MM.1S (cell line): ENCODE results near the gene NLK.

Experiments used
- DNase-seq: peaks from one replicate; pipeline ENCODE4 v3.0.0-alpha.2; 2015
- H2AFZ ChIP-seq: fragments of 300-600 bp; sonication (generic); 2 replicates; pipeline ENCODE4 v1.6.0; 2016; ENCODE audit warnings: antibody characterized with exemption, low read length
- H3F3A ChIP-seq: fragments of 300-600 bp; sonication (generic); 2 replicates; pipeline ENCODE4 v1.6.1; 2016; ENCODE audit warnings: mild to moderate bottlenecking, antibody characterized with exemption, low read length, moderate library complexity, mixed read lengths; ENCODE audit not compliant: insufficient read depth
- H3K27ac ChIP-seq: fragments of 300-600 bp; sonication (generic); 2 replicates; pipeline ENCODE4 v1.5.1; 2016; ENCODE audit warnings: mild to moderate bottlenecking, low read length
- H3K27me3 ChIP-seq: fragments of 300-600 bp; sonication (generic); replicated peaks from 2 replicates; pipeline ENCODE4 v1.6.0; 2016; ENCODE audit warnings: low read length; ENCODE audit not compliant: insufficient read depth
- H3K36me3 ChIP-seq: fragments of 300-600 bp; sonication (generic); replicated peaks from 2 replicates; pipeline ENCODE4 v1.6.1; 2016; ENCODE audit warnings: mild to moderate bottlenecking, low read length, mixed read lengths; ENCODE audit not compliant: insufficient read depth
- H3K4me1 ChIP-seq: fragments of 300-600 bp; sonication (generic); 2 replicates; pipeline ENCODE4 v1.6.1; 2016; ENCODE audit warnings: low read length, mixed read lengths
- H3K4me2 ChIP-seq: fragments of 300-600 bp; sonication (generic); 2 replicates; pipeline ENCODE4 v1.6.0; 2016; ENCODE audit warnings: low read depth, low read length
- H3K4me3 ChIP-seq: fragments of 300-600 bp; sonication (generic); 2 replicates; pipeline ENCODE4 v1.5.1; 2016; ENCODE audit warnings: low read length, mixed read lengths
- H3K79me2 ChIP-seq: fragments of 300-600 bp; sonication (generic); 2 replicates; pipeline ENCODE4 v1.6.1; 2016; ENCODE audit warnings: mixed run types, low read length, mixed read lengths
- H3K9ac ChIP-seq: fragments of 300-600 bp; sonication (generic); 2 replicates; pipeline ENCODE4 v1.6.1; 2016; ENCODE audit warnings: low read length, mixed read lengths
- H3K9me2 ChIP-seq: fragments of 300-600 bp; sonication (generic); replicated peaks from 2 replicates; pipeline ENCODE4 v1.6.1; 2016; ENCODE audit warnings: mild to moderate bottlenecking, low read length, mixed read lengths; ENCODE audit not compliant: insufficient read depth
- H3K9me3 ChIP-seq: fragments of 300-600 bp; sonication (generic); replicated peaks from 2 replicates; pipeline ENCODE4 v1.6.1; 2016; ENCODE audit warnings: mild to moderate bottlenecking, low read length, mixed read lengths; ENCODE audit not compliant: insufficient read depth
- H4K20me1 ChIP-seq: fragments of 300-600 bp; sonication (generic); 2 replicates; pipeline ENCODE4 v1.6.1; 2016; ENCODE audit warnings: mild to moderate bottlenecking, low read length, moderate library complexity, mixed read lengths; ENCODE audit not compliant: insufficient read depth
- CTCF ChIP-seq: fragments of 300-600 bp; sonication (generic); IDR thresholded peaks from 2 replicates; pipeline ENCODE4 v1.5.1; 2016; ENCODE audit warnings: antibody characterized with exemption, low read length, mixed read lengths
- EZH2 ChIP-seq: fragments of 300-600 bp; sonication (generic); optimal IDR thresholded peaks from 2 replicates; pipeline ENCODE3; 2017; ENCODE audit warnings: low read depth, mild to moderate bottlenecking, antibody characterized with exemption, low read length, mixed read lengths
- EZH2phosphoT487 ChIP-seq: fragments of 300-600 bp; sonication (generic); IDR thresholded peaks from 2 replicates; pipeline ENCODE4 v1.6.1; 2018; ENCODE audit warnings: antibody characterized with exemption, low read length

NLK gene

GRCh38 chr17:28225271-28225670, 182.8 kb downstream of the NLK start:
- TF ChIP-seq CTCF (no peak), EZH2 (no peak), EZH2phosphoT487 (no peak)
- no peaks in the 10 kb centered on the region for H3F3A ChIP-seq

GRCh38 chr17:28225867-28226266, 183.4 kb downstream of the NLK start:
- Histone ChIP-seq H3K9me2 (no peaks in the 10 kb centered on the region), H3K27me3 (no peaks in the 10 kb centered on the region; the same call in 1 of the 2 replicates), H3K79me2 (no peaks in the 10 kb centered on the region), H2AFZ (no peak overlapping the region), H3K36me3 (no peaks in the 10 kb centered on the region), H3K4me3 (no peak overlapping the region), H3F3A (no peaks in the 10 kb centered on the region), H4K20me1 (no peaks in the 10 kb centered on the region), H3K9ac (no peak overlapping the region), H3K9me3 (no peaks in the 10 kb centered on the region), H3K4me2 (no peak overlapping the region), H3K27ac (no peak overlapping the region), H3K4me1 (no peaks in the 10 kb centered on the region)
- no peak for TF ChIP-seq EZH2
- DNase-seq, result no peak

More at GRCh38 chr17:28225271-28225670, 182.8 kb downstream of the NLK start:
- Histone ChIP-seq H3K9ac (no peak overlapping the region), H3K27me3 (no peaks in the 10 kb centered on the region; the same call in 1 of the 2 replicates), H3K79me2 (no peaks in the 10 kb centered on the region), H3K9me3 (no peaks in the 10 kb centered on the region), H3K4me2 (no peak overlapping the region), H2AFZ (no peak overlapping the region), H3K9me2 (no peaks in the 10 kb centered on the region), H3K27ac (no peak overlapping the region), H3K4me3 (no peak overlapping the region), H4K20me1 (no peaks in the 10 kb centered on the region), H3K36me3 (no peaks in the 10 kb centered on the region), H3K4me1 (no peaks in the 10 kb centered on the region)
- no peak for DNase-seq

- H3K79me2 ChIP-seq, result no peaks in the 10 kb centered on the region
- H2AFZ ChIP-seq, result no peak overlapping the region
- TF ChIP-seq EZH2phosphoT487, result no peak
- TF ChIP-seq CTCF, result no peak
- TF ChIP-seq EZH2, result no peak
- H3K9ac ChIP-seq, result no peak overlapping the region
- no peaks in the 10 kb centered on the region for H3F3A ChIP-seq
- DNase-seq, result no peak
- no peak overlapping the region for H3K4me2 ChIP-seq
- no peaks in the 10 kb centered on the region for H4K20me1 ChIP-seq
- H3K9me3 ChIP-seq, result no peaks in the 10 kb centered on the region
- H3K27me3 ChIP-seq, result no peaks in the 10 kb centered on the region; the same call in 1 of the 2 replicates
- no peaks in the 10 kb centered on the region for H3K36me3 ChIP-seq
- no peak overlapping the region for H3K27ac ChIP-seq
- no peak overlapping the region for H3K4me3 ChIP-seq
- no peaks in the 10 kb centered on the region for H3K4me1 ChIP-seq
- H3K9me2 ChIP-seq, result no peaks in the 10 kb centered on the region
These were observed 184.3 kb downstream of the NLK start for GRCh38 chr17:28226563-28227315.
